HS-5 (cell line): ENCODE data around the gene SAE1.

ENCODE experiments used
- DNase-seq: peaks from one replicate; pipeline ENCODE4 v3.0.0-alpha.2; 2012; ENCODE audit warnings: low read depth

Gene SAE1

DNA sequence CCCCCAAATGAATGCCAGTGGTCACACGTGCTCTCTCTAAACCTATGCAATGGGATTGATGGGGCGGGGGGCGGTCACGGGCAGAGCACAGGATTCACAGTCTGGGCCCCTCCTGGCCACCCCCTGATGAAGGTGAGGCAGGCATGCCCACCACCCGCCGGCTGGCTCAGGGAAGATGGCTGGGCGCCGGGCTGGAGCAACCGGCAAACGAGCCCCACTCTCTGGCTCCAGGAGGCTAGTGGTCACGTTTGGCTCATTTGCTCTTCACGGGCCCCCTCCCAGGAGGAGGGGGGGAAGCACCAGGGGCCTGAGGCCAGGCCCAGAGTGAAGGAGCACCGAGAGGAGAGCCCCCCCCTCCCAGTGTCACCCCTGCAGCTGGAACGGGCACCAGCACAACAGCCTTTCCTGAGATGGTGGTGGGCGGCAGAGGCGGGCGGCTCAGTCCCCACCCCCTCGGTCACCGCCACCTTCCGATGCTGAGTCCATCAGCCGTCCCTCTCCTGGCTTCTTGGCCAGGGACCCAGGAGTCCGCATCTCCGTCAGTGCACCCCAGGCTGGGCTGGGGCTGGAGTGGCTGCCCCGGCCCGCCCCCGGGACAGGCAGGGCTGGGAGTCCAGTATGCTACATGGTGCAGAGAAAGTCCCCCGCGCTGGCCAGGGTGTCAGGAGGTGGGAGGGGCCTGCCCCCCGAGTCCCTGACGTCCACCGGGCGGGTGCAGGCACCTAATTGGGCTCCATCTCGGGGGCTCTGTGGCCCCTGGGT lies 90.6 kb downstream of the SAE1 start:
- no peak for DNase-seq

DNA sequence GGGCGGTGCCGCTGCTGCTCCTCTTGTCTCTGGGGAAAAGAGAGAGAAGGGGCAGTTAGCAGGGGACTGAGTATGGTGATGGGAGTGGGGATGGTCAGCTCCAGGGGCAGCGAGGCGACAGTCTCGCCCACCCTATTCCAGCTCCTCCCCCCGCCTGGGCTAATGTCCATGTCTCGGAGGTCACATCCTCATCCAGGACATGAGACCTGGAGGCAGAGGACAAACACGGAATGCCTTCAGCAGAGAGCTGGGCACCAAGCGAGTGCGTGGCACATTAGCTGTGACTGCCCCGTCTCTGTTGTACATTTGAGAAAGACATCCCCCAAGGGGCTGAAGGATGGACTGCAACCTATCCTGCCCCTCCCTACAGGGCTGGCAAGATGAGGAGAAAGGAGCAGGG lies 91.3 kb downstream of the SAE1 start:
- DNase-seq = no peak

DNA sequence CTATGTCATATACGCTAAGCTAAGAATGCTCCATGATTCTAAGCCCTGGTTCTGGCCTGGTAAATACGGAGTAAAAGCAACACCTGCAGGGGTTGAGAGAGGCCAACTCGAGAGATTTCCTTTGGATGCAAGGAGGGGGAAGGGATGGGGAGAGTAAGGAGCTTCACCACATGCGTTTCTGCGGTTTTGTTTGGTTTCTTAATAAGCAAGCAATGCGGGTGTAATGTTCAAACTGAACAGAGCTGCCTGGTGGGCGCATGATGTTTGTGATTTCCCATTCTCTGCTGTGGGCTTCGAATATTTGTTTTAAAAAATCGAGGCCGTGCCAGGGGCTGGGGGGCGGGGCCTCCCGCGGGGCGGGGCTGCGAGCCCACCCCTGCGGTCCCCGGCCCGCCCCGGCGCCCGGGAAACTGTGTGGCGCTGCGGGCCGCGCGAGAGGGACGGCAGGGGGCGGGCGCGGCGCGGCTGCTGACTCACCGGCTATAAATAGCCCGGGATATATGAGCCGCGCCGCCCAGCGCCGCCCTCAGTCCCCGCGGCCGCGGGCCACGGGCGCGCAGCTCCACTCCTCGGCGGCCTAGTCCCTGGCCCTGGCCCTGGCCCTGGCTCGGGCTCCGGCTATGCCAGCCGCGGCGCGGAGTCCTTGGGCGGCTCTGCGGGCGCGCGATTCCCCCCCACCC lies 95.3 kb downstream of the SAE1 start:
- no peak for DNase-seq

DNA sequence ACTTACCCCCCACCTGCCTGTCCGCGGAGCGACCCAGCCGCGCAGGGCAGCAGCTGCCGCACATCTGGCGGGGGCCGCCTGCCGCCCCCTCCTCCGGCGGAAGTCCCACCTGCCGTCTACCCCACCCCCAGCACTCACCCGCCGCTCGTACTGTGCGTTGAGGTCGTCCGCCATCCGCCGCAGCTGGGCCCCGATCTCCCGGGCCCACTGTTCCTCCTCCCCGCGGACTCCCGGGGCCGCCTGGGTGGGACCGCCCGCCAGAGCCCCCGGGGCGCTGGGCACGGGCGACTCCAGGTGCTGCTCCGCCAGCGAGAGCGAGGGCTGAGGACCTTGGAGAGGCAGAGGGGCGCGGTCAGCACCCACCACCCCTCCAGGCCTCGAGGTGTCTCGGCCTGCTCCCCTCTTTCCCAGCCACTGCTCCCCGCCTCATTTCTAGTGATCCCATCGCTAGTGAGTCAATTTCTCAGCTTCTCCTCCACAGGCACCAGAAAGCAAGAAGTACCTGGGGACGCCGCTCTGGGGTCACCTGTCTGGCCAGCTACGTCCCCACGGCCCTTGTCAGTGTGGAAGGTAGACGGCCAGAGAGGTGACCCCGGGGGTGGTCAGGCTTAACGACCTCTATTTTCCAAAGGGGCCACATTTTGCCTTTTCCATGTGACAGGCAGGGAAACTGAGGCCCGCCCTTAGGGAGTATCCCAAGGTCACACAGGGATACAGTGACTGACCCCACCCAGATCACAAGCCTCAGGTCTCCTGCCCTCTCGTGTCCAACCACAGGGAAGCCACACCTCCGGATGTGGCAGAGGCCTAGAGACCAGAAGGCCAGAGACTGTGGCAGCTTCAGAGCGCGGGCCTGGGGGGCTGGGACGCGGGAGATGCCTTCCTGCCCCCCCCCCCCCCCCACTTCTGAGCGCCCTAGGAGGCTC lies 96.1 kb downstream of the SAE1 start:
- DNase-seq = no peak

DNA sequence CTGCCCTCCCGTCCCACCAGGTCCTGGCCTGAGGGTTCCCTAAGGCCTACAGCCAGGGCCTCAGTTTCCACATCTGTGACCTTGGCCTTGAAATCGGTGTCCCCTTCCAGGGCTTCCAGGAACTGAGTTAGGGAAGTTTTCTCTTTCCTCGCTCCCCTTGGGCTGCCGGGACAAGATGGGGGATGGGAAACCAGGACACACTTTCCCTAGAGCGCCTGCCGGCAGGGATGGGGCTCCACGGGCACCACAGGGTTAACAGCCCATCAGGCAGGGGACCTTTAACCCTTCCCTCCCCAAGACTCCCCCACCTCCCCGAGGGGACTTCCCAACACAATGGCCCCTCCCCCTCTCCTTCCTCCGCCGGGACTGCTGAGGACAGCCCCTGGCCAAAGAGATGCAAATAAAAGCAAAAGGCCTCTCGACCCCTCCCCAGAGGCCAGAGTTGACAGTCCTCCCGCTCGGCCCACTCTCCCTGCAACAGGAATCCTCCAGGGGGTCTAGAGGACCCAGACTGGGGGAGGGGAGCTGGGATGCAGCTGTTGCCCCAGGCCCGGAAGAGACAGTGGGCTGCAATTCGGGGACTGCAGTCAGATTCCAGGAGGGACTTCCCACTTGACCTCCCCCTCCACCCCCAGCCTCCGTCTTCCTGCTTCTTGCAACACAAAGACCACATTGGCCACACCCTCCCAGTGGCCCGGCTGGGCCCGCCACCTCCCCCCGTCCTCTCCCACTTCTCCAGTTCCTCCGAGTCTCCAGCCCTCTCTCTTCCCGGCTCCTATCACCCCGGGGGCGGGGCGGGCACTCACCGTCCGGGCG lies 96.9 kb downstream of the SAE1 start:
- peak; percentile 88 for DNase-seq

DNA sequence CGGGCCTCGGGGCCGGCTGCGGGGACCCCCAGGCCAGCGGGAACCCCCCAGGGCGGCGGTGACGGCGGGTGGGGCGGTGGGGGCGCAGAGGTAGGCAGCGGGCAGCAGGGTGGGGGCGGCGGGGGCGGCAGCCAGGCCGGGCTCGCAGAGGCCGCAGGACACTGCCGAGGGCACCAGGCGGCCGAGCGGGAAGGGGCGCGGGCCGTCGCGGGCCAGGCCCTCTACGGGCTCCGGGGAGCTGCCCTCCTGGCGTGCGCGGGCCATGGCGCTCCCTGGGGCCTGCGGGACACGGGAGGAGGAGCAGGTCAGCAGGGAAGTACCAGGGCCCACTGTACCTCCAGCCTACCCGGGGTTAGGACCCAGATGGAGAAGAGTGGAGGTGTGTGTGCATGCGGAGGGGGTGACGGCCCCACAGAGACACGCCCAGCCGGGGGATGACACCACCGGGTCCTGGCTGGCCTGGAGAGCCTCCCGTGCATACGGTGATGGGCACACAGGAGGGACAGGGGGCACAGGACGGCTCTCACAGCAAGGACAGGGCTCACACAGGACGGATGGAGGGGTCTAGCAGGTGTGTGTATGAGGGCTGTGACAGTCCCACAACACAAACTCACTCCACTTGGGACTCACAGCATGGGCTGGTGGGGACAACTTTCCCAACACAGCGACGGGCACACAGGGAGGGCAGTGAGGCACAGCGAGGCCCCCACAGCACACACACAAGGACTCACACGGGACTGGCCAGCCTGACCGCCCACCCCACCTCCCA lies 97.7 kb downstream of the SAE1 start:
- no peak for DNase-seq

DNA sequence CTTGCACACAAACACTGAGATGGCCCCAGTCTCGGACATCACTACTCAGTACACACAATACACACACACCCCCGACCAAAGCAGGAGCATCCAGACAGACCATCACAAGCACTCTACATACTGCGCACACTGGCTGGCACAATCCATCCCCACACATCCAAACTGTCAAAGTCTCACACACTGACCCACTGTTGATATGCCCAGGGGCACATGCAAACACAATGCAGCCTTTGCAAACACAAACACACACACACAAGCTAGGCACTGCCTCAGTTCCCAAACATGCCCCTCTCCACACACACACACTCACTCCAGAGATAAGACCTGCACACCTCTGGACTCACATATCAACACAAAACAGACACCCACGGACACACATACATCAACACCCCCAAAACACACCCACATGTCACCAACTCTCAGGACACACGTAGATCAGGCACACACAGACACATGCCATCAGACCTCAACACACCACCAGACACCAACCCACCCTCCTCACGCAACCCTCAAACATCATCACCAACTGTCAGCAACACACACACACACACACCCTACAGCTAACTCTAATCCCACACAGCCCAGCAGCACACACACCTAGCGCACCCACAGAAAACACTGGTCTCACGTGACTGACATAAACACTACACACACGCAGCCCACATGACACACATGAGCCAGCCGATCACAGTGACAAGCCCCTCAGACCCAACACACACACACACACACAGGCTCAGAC lies 98.5 kb downstream of the SAE1 start:
- DNase-seq = no peak

DNA sequence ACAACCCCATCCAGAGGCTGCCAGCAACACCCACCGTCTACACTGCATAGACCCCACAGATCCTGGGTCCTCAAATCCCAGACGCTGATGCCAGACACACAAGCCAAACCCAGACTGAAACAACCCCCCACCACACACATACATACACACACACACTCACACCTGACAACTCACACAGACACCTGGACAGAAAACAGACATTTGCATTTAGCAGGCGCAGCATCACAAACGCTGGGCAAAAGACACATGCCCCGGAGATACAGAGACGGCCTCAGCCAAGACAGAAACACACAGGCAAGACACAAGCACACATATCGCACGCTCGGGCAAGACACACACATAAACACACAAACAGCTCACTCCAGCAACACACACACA lies 99.0 kb downstream of the SAE1 start:
- no peak for DNase-seq

DNA sequence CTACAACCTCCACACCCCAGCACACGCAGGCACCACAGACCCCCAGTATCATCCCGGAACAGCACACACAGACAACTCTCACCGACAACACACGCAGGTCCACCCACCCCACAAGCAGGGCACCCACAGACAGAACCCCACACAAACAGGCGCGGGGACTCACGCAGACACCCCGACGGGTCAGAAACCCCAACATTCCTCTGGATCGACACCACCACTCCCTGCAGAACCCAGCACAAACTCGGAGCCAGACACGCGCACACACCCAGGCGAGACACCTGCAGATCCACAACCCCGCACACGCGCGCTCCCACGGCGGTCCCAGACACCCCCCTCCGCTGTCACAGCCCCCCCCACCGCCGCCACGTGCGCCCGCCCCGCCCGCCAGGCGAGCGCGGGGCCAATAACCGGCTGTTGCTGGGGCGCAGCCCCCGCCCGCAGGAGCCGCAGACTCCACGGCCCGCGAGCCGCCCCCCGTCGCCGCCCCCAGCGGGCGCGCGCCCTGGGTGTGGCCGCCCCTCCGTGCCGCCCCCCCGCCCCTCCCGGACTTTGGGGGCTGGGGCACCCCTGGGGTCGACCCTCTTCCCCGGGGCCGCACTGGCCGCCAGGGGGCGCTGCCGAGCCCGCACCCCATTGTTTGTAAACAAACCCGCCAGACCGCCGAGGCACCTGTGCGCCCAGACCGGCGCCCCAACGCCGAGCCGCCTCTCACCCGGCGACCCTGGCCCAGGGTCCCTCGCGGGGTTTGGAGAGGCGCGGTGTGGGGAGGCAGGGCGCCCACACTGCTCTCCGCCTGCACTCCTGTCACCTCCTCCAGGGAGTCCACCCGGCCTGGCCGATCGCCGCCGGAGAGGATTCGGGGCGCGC lies 99.7 kb downstream of the SAE1 start:
- DNase-seq = no peak

DNA sequence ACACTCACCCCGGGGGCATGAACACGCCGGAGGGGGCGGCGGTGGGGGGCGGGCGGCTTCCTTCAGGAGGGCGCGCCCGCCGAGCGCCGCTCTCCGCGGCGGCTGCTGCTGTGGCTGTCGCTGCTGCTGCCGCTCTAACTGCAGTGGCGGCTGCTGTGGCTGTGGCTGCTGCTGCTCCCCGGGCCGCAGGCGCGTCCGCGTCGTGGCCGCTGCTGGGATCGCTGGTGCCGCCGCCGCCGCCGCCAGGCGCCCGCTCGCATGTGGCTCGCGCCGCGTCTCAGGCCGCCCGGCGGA lies 100.2 kb downstream of the SAE1 start, which contains the start of gene BBC3:
TSS of gene BBC3 (minus strand) at position 279 of the 294 bp plus-strand sequence. CDS start 2,768 bp downstream, outside the sequence.
- DNase-seq = no peak

DNA sequence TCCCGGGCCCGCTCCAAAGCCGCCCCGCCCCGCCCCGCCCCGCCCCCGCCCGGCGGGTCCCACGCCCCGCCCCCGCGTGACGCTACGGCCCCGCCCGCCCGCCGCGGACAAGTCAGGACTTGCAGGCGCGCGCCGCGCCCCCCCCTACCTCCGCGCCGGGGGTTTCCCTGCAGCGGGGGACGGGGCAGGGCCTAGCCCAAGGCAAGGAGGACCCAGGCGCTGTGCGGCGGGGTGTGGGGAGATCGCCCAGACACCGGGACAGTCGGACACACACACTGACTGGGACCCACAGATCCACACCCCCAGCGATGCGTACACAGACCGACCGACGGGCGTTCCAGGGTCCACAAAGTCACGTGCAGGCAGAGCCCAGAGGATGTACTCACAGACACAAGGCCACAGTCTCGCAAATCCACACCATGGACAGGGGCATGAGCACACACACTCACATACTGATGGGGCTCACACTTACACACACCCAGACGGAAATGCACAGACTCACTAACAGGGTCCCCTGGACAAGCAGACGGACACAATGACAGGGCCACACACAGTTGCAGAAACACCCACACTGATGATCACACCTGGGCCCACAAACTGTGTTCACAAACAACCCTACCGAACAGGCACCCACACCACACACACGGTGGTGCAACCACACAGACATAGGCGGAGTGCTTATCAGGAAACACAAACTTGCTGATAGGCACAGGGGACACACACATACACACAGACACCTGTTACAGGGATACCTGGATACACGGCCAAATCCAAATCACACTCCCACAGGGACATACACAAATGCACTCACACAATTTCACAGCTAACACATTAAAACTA lies 100.8 kb downstream of the SAE1 start:
- no peak for DNase-seq

DNA sequence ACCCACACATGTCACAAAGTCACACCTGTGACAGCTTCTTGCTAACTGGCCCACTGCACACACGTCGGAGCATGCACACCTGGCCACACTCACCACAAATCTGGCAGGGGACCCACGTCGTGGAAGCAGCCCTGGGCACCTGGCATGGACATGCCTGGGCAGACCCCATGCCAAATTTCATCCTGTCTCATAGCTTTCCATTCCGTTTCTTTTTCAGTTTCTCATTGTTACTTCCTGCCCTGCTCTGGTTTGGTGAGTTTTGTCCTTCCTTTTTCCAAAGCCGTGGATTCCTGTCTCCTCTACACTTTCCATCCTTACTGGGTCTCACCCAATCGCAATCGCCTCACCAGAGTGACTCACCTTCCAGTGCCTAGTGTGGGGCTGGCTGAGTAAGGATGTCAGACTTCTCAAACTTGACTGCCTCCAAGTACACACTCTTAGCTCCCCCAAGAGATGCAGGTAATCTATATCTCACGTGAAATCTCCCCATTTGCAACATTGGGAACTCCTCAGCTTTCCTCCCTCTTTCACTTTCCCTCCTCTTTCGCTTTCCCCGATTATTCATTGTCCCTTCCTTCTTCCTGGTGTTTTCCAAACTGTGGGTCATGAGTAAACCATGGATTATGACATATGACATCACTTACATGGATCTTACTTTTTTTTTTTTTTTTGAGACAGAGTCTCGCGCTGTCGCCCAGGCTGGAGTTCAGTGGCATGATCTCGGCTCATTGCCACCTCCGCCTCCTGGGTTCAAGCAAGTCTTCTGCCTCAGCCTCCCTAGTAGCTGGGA lies 102.0 kb downstream of the SAE1 start:
- DNase-seq = peak; percentile 80

DNA sequence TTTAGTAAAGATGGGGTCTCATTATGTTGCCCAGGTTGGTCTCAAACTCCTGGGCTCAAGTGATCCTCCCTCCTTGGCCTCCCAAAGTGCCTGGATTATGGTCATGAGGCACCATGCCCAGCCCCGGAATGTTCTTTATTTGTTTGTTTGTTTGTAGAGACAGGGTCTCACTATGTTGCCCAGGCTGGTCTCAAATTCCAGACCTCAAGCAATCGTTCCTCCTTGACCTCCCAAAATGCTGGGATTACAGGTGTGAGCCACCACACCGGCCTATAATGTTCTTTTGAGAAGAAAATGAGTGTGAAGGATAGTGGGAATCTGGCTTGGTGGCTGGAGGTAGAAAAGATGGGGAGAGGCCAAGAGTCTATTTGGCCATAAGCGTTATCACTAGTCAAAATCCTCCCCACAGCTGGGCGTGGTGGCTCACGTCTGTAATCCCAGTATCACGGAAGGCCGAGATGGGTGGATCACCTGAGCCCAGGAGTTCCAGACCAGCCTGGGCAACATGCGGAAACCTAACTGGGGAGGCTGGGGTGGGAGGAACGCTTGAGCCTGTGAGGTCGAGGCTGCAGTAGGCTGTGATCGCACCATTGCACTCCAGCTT lies 105.5 kb downstream of the SAE1 start:
- no peak for DNase-seq

DNA sequence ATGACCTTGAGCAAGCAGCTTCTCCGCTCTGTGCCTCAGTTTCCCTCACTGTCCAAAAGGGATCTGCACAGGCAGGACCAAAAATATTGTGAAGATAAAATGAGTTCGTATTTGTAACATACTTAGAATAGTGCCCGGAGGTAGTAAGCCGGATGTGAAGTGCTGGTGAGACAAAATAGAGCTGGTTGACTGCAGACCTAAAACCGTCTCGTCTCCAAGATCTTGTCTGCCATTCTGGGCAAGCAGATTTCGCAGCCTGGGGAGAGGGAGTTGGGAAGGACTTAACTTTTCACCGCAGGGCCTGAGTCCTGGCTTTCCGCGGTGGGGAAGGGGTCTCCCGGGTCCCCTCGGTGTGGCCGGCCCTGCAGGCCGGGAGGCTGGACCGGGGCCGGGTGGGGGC lies 108.5 kb downstream of the SAE1 start:
- DNase-seq = no peak

DNA sequence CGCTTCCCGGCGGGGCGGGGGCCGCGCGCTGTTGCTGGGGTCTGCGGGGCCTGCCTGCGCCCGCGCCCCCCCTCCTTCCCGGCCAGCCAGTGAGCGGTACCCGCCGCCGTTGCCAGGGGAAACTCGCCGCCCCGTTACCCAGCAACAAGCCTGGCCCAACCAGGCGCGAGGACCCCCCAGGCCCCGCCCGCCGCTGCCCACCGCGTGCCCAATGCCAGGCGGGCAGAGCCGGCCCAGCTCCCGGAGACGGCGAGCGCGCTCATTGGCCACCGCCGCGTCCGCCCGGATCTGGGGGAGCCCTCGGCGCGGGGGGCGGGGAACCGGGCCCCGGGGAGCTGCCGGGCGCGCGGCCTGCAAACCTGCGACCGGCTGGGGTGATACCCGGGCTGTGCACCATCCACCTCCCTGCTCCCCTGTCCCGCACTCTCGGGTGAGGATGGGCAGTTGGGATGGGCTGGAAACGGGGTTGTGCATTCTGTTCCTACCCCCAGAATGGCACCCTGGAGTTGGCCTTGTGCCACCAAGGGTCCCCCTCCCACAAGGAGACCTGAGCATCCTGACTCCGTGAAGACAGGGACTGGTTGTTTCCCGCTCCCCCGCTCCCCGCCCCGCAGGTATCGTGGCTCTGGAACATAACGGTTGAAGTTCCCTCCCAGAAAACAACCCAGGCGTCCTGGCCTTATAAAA lies 109.1 kb downstream of the SAE1 start:
- DNase-seq = no peak

DNA sequence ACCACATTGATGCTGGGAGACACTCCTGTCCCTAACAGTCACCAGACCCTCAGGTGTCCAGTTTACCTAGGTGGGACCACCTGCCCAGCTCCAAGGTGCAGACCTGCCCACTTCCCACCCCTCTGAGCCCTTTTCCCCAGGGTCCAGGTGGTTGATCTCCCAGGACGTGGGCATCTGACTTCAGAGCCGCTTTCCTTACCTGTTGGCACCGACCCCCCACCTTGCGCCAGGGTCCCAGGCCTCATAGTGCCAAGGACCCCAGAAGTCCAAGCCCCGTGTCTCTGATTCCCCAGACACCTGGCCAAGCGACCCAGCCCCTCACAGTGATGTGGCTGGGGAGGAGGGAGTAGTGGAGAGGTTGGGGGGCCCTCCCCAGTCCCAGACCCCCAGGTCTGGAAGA lies 109.9 kb downstream of the SAE1 start:
- no peak for DNase-seq
